ENCODE measurements around the gene BLNK.
"Not testable (repeated sequence)": the region's sequence is repeated elsewhere in the genome, so short reads cannot be mapped to it uniquely, and the experiment has no call there.

Gene BLNK

DNA sequence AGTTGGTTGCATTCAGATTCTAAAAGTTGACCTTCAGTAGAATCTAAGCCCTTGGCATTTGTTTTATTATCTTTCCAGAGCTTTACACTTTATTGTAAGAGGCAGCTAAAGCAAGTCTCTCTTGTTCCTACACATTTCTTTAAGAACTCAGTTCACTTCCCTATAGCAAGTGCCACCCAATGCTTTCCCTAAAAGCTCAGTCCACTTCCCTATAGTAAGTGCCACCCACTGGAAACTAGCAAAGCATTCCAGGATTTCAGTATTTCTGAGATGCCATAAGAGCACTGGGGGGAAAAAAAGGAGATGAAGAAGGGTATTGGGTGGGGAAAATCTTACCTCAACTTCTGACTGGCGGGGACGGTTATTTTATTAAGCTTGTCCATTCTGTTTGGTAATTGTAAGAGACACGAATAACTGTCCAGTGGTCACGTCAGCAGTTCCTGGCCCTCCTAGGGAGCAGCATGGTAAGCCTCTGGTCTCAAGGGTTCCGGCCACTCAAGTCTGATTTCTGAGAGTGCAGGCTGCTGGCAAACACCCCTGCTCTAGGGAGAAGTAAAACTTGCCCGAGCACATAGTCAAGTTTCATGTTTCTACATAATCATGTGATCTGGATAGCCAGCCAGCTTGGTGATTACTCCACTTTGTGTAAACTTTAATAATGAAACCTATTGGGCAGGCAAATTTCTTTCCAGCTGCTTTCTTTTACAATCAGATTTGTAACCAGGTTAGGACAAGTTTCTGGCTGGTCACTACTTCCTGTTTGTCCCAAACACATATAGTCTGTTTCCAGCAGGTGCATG is at the start of gene BLNK:
BLNK (minus strand) TSS at position 554 of the 800 bp plus-strand sequence; CDS start at position 383, 171 bp downstream.
- DNase-seq: peak; percentile 96

GRCh38 chr10:96319754-96320474 is 48.5 kb upstream of the BLNK start:
- DNase-seq: no peak

- DNase-seq: no peak
Observed at GRCh38 chr10:96317067-96317833, 45.9 kb upstream of the BLNK start.

GRCh38 chr10:96313344-96313743 is 42.0 kb upstream of the BLNK start:
- no peak for DNase-seq

- no peak for DNase-seq
Observed at GRCh38 chr10:96311180-96311715, 39.9 kb upstream of the BLNK start.

- no peak for DNase-seq
Observed at GRCh38 chr10:96310321-96310669, 38.9 kb upstream of the BLNK start.

- no peak for DNase-seq
Observed at GRCh38 chr10:96309628-96310320, 38.4 kb upstream of the BLNK start.

- DNase-seq: not testable (repeated sequence)
Observed at GRCh38 chr10:96308854-96309253, 37.5 kb upstream of the BLNK start.

DNA sequence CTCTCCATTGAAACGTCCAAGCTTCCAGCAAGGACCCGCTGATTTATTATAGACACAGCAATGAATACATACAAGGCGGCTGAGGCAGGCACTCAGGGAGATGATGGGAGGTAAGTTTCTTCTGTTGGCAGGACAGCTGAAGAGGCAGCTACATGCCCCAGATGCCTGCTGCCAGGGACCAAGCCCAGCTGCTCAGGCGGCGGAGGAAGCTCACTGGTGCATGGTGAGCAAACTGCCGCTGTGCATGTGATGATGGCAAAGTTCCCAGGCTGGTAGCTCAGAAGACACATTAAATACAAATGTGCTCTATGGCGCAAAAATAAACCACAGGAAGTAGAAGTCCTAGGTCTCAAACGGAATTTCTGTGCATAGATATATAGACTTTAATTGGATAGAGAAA is 35.1 kb upstream of the BLNK start:
- DNase-seq: peak; percentile 31

GRCh38 chr10:96305019-96305418 is 33.6 kb upstream of the BLNK start:
- no peak for DNase-seq

- DNase-seq: no peak
Observed at GRCh38 chr10:96304230-96304629, 32.9 kb upstream of the BLNK start, which contains the start of gene DNTT. TSS of gene DNTT (plus strand) at chr10:96304434. CDS start at chr10:96304498, 64 bp downstream.

- DNase-seq: no peak
Observed at GRCh38 chr10:96301616-96302015, 30.2 kb upstream of the BLNK start.

DNA sequence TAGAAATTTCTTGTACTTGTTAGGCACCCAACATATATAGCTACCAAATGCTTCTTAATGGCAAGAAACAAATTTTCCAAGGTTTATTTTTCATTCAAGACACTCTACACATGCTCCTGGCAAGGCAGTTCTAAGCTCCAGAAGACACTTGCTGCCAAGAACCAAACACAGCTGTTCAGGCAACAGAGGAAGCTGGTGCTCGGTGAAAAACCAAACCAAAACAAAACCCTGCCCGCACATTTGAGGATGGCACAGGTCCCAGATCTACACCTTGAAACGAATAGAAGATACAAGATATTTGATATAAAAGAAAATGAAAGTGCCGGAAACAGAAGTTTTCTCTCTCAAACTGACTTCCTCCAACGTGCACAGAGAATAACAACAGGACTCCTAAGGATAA is 28.0 kb upstream of the BLNK start:
- no peak for DNase-seq

DNA sequence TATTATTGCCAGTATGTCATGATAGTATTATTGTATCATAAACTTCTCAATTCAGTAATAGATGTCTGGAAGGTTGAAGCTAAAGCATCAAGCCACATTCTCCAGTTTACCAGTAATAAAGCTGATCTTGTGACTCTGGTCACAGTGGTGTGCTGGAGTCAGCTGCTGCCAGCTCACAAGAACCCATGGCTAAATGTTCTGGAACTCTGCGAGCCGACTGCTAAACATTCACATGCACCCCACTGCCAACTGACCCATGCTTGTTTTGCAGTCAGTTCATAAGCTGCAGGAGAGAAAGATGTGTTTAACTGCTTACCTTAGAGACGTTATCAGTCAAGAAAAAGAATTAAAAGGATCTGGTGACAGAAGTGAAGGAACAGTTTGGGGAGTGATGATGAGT is 27.0 kb upstream of the BLNK start:
- no peak for DNase-seq

GRCh38 chr10:96297486-96297885 is 26.1 kb upstream of the BLNK start:
- DNase-seq: no peak

GRCh38 chr10:96295475-96295874 is 24.1 kb upstream of the BLNK start:
- DNase-seq: no peak

- DNase-seq: peak; percentile 68
Observed at GRCh38 chr10:96292971-96293920, 21.9 kb upstream of the BLNK start.

DNA sequence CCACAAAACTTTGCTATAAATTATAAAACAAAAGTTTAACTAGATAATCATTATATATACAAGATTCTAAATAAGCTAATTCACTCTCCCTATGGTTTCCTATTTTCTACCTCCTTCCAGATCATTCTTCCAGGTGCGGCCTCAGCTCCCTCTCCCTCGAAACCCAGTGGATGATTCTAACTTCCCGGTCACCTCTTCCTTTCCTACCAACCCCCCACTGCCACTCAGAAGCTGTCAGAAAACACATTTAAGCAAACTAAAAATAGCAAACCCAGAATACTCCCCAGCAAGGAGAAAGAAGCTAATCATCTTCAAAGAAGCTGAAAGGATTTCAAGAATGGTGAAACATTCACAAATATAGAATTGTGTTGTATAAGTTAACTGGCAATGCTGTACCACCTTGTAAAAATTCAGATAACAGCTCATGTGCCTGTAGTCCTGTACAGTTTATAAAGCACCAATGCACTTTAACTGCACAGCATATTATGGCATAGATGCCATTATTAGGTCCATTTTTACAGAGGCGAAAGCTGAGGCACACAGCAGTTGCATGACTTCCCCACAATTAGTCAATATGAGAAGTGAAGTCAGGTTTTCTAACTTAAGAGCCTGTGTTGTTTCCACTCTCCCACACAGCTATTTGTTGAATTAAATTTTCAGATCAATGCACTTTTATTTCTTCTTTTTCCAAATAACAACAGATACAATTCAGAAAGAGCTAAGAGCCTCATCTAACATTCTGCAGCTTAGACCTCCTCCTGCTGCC is 19.2 kb upstream of the BLNK start:
- DNase-seq: peak; percentile 56

GRCh38 chr10:96289218-96289910 is 18.0 kb upstream of the BLNK start:
- DNase-seq: no peak

GRCh38 chr10:96288151-96288621 is 16.8 kb upstream of the BLNK start:
- DNase-seq: peak; percentile 58

All from inflammatory macrophage treated with lipopolysaccharide for 4 hours (primary cell).